Neutrophil (primary cell): ENCODE data around the gene CLEC2B.

ENCODE experiments used
- H3K27ac ChIP-seq: fragments of 200-600 bp; sonication (generic); 2 replicates; pipeline ENCODE4 v1.5.1; 2016; ENCODE audit warnings: mild to moderate bottlenecking, moderate library complexity
- H3K27me3 ChIP-seq: fragments of 200-600 bp; sonication (generic); 2 replicates; pipeline ENCODE4 v1.6.0; 2016; ENCODE audit warnings: mild to moderate bottlenecking
- H3K36me3 ChIP-seq: fragments of 200-600 bp; sonication (generic); 2 replicates; pipeline ENCODE4 v1.5.1; 2017
- H3K4me1 ChIP-seq, 2 experiments: fragments of 200-600 bp in 1 of 2; sonication (generic) in 1 of 2; 1 replicate in 1 of 2; 2 replicates in 1 of 2; pipeline versions ENCODE4 v1.5.1 to v1.6.1; 2013 to 2016; ENCODE audit warnings: low read depth in 1 of 2, low read length in 1 of 2, mild to moderate bottlenecking in 1 of 2, moderate library complexity in 1 of 2; ENCODE audit not compliant: control insufficient read depth in 1 of 2, insufficient read depth in 1 of 2
- H3K4me3 ChIP-seq, 2 experiments: fragments of 200-600 bp in 1 of 2; sonication (generic) in 1 of 2; 1 replicate in 1 of 2; 2 replicates in 1 of 2; pipeline ENCODE4 v1.5.1; 2013 to 2016; ENCODE audit warnings: low read depth in 1 of 2, low read length in 1 of 2, mild to moderate bottlenecking in 1 of 2, moderate library complexity in 1 of 2
- H3K9me3 ChIP-seq: fragments of 200-600 bp; sonication (generic); 2 replicates; pipeline ENCODE4 v1.5.1; 2016
- TF ChIP-seq, protein P1 (sequence below): fragments of 200-600 bp; sonication (generic); IDR thresholded peaks from 2 replicates; pipeline ENCODE4 v1.5.1; 2016; ENCODE audit warnings: antibody characterized with exemption

CLEC2B gene

DNA sequence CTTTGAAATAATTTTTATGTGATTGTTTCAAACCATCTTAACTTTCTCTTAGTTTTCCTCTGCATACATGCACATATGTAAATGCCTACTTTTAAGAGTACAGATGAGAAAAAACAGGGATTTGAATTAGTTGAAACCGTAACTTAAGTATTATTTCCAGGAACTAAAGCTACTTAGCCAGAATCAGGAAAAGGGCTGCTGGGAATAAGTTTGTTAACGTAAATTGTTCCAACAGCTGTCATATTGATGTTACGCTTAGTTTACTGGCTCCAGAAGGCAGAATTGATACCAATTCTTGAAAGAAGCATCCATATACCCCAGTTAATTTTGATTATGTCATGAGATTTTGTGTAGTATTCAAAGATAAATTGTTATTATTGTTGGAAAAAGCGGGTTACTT lies 59.8 kb downstream of the CLEC2B start:
- Histone ChIP-seq H3K36me3 (no peaks in the 10 kb centered on the region), H3K9me3 (no peaks in the 10 kb centered on the region), H3K4me1 (peaks cover 28 to 33% of the 10 kb centered on the region in 2 experiments), H3K27ac (no peak overlapping the region), H3K4me3 (no peak overlapping the region), H3K27me3 (no peaks in the 10 kb centered on the region)
- TF ChIP-seq, protein P1, sequence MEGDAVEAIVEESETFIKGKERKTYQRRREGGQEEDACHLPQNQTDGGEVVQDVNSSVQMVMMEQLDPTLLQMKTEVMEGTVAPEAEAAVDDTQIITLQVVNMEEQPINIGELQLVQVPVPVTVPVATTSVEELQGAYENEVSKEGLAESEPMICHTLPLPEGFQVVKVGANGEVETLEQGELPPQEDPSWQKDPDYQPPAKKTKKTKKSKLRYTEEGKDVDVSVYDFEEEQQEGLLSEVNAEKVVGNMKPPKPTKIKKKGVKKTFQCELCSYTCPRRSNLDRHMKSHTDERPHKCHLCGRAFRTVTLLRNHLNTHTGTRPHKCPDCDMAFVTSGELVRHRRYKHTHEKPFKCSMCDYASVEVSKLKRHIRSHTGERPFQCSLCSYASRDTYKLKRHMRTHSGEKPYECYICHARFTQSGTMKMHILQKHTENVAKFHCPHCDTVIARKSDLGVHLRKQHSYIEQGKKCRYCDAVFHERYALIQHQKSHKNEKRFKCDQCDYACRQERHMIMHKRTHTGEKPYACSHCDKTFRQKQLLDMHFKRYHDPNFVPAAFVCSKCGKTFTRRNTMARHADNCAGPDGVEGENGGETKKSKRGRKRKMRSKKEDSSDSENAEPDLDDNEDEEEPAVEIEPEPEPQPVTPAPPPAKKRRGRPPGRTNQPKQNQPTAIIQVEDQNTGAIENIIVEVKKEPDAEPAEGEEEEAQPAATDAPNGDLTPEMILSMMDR: no peak

DNA sequence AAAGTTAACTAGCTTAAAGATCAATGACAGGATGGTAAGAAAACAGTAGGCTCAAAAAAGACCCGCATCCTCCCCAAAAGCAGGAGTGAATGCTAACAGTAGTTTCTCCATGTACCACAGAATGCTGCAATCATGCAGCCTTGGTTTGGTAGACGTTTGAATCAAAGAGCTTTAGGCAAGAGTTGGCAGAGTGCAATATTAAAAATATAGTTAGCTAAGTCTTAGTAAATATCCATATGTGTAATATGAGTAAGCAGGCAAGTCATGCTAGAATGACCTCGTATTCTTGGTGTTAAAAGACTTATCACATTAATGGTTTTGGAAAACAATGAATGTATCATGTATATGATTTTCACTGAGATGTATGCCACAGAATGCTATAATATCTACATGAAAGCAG lies 60.6 kb downstream of the CLEC2B start:
- Histone ChIP-seq H3K36me3 (no peaks in the 10 kb centered on the region), H3K4me3 (no peak overlapping the region), H3K27ac (no peak overlapping the region), H3K4me1 (peaks cover 22 to 25% of the 10 kb centered on the region in 2 experiments), H3K9me3 (no peaks in the 10 kb centered on the region), H3K27me3 (no peaks in the 10 kb centered on the region)
- TF ChIP-seq, protein P1: no peak

GRCh38 chr12:9806714-9807113 lies 62.4 kb downstream of the CLEC2B start:
- Histone ChIP-seq H3K27ac (no peak overlapping the region), H3K4me1 (peaks cover 19 to 21% of the 10 kb centered on the region in 2 experiments), H3K36me3 (no peaks in the 10 kb centered on the region), H3K9me3 (no peaks in the 10 kb centered on the region), H3K27me3 (no peaks in the 10 kb centered on the region), H3K4me3 (no peak overlapping the region)
- TF ChIP-seq, protein P1: no peak

DNA sequence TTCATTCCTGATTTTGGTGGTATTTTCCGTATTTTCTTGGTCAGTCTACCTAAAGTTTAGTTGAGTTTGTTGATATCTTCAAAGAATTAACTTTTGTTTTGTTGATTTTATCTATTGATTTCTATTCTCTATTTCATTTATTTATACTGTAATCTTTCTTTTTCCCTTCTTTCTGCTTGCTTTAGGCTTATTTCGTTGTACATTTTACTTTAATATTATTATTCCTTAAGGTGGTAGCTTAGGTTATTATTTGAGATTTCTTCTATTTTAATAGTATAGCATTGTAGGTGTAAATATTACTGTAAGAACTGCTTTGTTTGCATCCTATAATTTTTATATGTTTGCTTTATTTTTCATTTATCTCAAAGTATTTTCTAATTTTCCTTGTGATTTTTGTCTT lies 63.3 kb downstream of the CLEC2B start:
- H3K36me3 ChIP-seq: no peaks in the 10 kb centered on the region
- no peak overlapping the region for H3K4me3 ChIP-seq

More for the DNA sequence above, 63.3 kb downstream of the CLEC2B start:
- Histone ChIP-seq H3K27ac (no peak overlapping the region), H3K4me1 (peaks cover 11 to 12% of the 10 kb centered on the region in 2 experiments), H3K9me3 (no peaks in the 10 kb centered on the region), H3K27me3 (no peaks in the 10 kb centered on the region)
- TF ChIP-seq, protein P1: no peak
